PC-3 (cell line): ENCODE data around the gene STIMATE.

Experiments
- EZH2phosphoT487 ChIP-seq: fragments of 300-600 bp; sonication (generic); IDR thresholded peaks from 2 replicates; pipeline ENCODE4 v1.6.1; 2018; ENCODE audit warnings: mild to moderate bottlenecking, antibody characterized with exemption, low read length, borderline replicate concordance
- TF ChIP-seq, protein P1 (sequence below): fragments of 300-600 bp; sonication (generic); conservative IDR thresholded peaks from 2 replicates; pipeline ENCODE4 v1.5.1; 2017; ENCODE audit warnings: antibody characterized with exemption, low read depth, mild to moderate bottlenecking, low read length

DNA sequence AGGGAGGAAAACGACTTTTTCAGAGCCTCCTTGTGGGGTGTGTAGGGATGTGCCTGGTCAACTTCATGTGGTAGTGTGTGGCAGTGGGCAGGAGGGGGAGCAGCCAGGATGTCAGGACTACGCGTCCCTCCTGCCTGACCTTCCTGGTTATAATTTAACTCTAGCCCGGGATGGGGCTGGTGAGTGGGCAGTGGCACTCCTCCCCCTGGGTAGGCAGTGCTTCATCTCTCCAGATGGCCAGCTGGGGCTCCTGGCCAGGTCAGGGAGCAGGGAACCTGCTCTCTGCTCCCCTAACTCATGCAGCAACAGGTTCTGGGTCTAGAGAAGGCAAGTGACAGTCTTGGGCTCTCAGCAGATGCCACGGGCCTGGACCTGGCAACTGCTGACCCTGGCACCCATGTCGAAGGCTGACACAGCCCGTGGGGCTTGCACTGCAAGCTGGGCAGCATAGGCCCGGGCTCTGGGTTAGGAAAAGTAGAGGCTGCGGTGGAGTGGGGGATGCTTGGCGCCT lies 69.4 kb downstream of the STIMATE start:
- TF ChIP-seq, protein P1, sequence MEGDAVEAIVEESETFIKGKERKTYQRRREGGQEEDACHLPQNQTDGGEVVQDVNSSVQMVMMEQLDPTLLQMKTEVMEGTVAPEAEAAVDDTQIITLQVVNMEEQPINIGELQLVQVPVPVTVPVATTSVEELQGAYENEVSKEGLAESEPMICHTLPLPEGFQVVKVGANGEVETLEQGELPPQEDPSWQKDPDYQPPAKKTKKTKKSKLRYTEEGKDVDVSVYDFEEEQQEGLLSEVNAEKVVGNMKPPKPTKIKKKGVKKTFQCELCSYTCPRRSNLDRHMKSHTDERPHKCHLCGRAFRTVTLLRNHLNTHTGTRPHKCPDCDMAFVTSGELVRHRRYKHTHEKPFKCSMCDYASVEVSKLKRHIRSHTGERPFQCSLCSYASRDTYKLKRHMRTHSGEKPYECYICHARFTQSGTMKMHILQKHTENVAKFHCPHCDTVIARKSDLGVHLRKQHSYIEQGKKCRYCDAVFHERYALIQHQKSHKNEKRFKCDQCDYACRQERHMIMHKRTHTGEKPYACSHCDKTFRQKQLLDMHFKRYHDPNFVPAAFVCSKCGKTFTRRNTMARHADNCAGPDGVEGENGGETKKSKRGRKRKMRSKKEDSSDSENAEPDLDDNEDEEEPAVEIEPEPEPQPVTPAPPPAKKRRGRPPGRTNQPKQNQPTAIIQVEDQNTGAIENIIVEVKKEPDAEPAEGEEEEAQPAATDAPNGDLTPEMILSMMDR: 0 out of 2 replicates have a peak, but pooled peaks have one; percentile 10
- TF ChIP-seq EZH2phosphoT487: no peak
